GM21381 (cell line): Measurements from ENCODE around the gene TPST1.

Source experiments
- ATAC-seq: cut with Tn5 transposase; IDR thresholded peaks from one replicate; pipeline ENCODE4 v1.9.1; 2021; ENCODE audit warnings: mild to moderate bottlenecking, moderate library complexity; ENCODE audit not compliant: unreplicated experiment

The TPST1 gene

GRCh38 chr7:66237906-66238772, 33.0 kb downstream of the TPST1 start:
- no peak for ATAC-seq

- no peak for ATAC-seq
These were observed 33.8 kb downstream of the TPST1 start for GRCh38 chr7:66238773-66239466.

- no peak for ATAC-seq
These were observed 34.3 kb downstream of the TPST1 start for GRCh38 chr7:66239467-66239856.

- ATAC-seq: no peak
These were observed 39.9 kb downstream of the TPST1 start for GRCh38 chr7:66245008-66245407.

- ATAC-seq: no peak
These were observed 41.5 kb downstream of the TPST1 start for GRCh38 chr7:66246554-66247171.

GRCh38 chr7:66247380-66248078, 42.4 kb downstream of the TPST1 start:
- no peak for ATAC-seq

- no peak for ATAC-seq
These were observed 45.6 kb downstream of the TPST1 start for GRCh38 chr7:66250711-66251110.

- ATAC-seq: no peak
These were observed 50.5 kb downstream of the TPST1 start for GRCh38 chr7:66255534-66256100.

GRCh38 chr7:66256281-66256680, 51.1 kb downstream of the TPST1 start:
- no peak for ATAC-seq

- ATAC-seq: no peak
These were observed 52.3 kb downstream of the TPST1 start for GRCh38 chr7:66257481-66257880.

- ATAC-seq: no peak
These were observed 53.3 kb downstream of the TPST1 start for GRCh38 chr7:66258409-66258808.

GRCh38 chr7:66261941-66262340, 56.8 kb downstream of the TPST1 start:
- ATAC-seq: no peak

- ATAC-seq: no peak
These were observed 58.8 kb downstream of the TPST1 start for GRCh38 chr7:66263936-66264335.

GRCh38 chr7:66265566-66265965, 60.4 kb downstream of the TPST1 start:
- no peak for ATAC-seq

- ATAC-seq: no peak
These were observed 62.1 kb downstream of the TPST1 start for GRCh38 chr7:66267249-66267648.

GRCh38 chr7:66269978-66270377, 64.8 kb downstream of the TPST1 start:
- no peak for ATAC-seq

GRCh38 chr7:66272321-66272720, 67.2 kb downstream of the TPST1 start:
- no peak for ATAC-seq

- ATAC-seq: no peak
These were observed 71.2 kb downstream of the TPST1 start for GRCh38 chr7:66276363-66276762.

- no peak for ATAC-seq
These were observed 72.4 kb downstream of the TPST1 start for GRCh38 chr7:66277492-66277891.

GRCh38 chr7:66279912-66280311, 74.8 kb downstream of the TPST1 start:
- no peak for ATAC-seq
